ENCODE results near the gene NAA80.
A peak's percentile ranks its signal among the peaks of the same experiment; 100 is the strongest.

Gene NAA80

DNA sequence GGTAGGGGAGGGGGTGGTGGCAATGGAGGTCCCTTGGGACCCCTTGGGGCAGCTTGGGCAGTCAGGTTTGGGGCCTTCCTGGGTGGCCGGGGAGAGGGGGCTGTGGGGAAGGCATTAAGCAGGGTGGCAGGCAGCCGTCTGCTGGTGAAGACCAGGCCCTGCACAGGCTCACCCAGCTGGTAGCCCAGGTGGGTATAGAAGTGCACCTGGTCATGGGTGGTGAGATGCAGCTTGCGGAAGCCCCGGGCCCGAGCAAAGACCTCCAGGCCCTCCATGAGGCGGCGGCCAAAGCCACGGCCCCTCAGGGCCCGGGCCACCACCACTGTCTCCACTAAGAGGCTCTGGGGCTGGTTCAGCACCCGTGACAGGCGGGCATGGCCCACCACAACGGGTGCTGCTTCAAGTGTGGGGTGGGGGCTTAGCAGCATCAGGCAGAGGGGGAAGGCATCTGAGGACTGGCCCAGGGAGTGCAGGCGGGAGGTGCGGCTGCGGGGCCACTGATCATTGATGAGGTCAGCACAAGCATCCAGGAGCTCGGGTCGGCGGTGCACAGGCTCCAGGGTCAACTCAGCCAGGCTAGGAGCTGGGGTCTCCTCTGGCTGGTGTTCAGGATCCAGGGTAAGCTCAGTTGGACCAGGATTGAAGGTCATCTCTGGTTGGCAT lies 2.4 kb downstream of the NAA80 start:
- Histone ChIP-seq H3K4me1 (ENCODE audit: insufficient read depth, low read length) (peaks cover 21% of the 10 kb centered on the region), H3K36me3 (ENCODE audit: insufficient read depth, low read length) (no peaks in the 10 kb centered on the region), H3K27me3 (ENCODE audit: insufficient read depth, low read length) (no peaks in the 10 kb centered on the region), H3K9me3 (ENCODE audit: low read length) (no peaks in the 10 kb centered on the region), H3K4me3 (ENCODE audit: low read length) (no peak overlapping the region), H2AFZ (ENCODE audit: low read depth, low read length) (no peak overlapping the region)

DNA sequence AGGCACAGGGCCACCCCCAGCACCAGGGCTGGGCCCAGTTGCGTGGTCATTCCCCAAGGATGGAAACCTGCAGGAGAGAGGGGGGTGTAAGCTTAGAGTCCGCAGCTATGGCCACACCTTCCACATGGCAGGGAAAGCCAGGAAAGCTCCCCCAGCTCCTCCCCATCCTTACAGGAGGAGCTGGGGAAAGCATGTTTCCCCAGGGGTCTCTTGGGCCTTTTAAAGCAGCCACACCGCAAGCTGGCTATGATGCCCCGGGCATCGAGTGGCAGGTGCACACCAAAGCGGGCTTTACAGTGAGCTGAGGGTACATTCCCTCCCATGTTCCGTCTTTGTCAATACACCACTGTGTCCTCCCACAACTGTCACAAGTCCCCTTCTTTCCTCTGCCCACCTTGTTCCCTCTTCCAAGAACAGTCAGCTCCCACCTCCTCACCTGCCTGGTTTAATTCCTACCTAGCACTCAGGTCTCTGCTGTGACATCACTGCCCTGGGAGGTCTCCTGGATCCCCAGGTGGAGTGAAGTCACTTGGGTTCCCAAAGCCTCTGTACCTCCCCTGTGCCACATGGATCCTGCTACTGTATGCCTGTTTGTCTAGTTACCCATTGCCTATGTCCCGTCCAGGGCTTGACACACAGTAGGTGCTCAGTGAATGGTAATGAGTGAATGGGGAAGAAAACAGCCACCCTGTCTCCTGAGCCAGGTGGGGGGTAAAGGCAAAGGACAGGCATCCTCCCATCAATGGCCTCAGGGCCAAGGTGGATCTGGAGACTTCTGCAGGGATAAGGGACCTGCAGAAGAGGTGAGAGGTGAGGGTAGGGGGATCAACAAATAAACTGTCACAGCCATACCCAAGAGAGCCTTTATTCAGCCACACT lies 3.4 kb downstream of the NAA80 start:
- no peaks in the 10 kb centered on the region for H3K27me3 ChIP-seq (ENCODE audit: insufficient read depth, low read length)
- no peak overlapping the region for H3K4me3 ChIP-seq (ENCODE audit: low read length)
- H2AFZ ChIP-seq (ENCODE audit: low read depth, low read length): no peak overlapping the region
- no peaks in the 10 kb centered on the region for H3K9me3 ChIP-seq (ENCODE audit: low read length)
- peaks cover 30% of the 10 kb centered on the region for H3K4me1 ChIP-seq (ENCODE audit: insufficient read depth, low read length)
- H3K36me3 ChIP-seq (ENCODE audit: insufficient read depth, low read length): no peaks in the 10 kb centered on the region

DNA sequence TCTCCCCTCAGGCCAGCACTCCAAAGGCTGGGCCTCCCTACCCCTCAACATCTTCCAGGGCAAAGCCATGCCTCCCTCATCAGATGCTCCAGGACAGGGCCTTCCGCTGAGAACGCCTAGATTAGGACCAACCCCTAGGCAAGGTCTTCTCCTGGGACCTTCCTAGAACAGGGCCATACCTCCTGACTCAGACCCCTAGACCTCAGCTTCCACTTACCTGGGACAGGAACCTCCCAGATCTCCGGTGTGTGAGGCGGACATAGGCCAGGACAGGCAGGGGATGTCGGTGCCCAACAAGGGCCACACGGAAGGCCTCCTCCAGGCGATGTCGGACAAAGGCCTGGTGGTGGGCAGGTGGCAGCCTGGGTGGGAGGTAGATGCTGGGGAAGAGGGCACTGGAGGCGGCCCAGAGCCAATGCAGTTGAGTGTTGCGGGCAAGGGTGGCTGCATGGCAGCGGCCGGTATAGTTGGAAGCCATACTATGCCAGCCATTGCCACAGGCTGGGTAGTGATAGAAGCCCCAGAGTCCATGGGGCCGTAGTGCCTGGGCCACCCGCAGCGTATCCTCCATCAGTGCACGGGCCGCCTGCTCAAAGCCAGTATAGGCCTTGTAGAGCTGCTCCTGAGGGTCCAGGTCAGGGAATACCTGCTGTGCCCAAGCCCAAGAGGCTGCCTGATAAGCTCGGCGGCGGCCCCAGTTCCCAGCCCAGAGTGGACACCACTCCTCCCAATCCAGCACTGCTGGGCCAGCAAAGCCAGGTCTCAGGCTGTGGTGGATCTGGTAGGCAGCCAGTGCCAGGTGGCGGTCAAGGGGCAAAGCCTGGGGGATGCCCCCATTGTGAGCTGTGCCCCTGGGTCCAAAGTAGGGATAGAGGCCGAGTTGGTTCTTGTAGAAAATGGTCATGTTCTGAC lies 4.5 kb downstream of the NAA80 start:
- Histone ChIP-seq H2AFZ (ENCODE audit: low read depth, low read length) (no peak overlapping the region), H3K9me3 (ENCODE audit: low read length) (no peaks in the 10 kb centered on the region), H3K4me3 (ENCODE audit: low read length) (no peak overlapping the region), H3K27me3 (ENCODE audit: insufficient read depth, low read length) (no peaks in the 10 kb centered on the region), H3K4me1 (ENCODE audit: insufficient read depth, low read length) (peaks cover 23% of the 10 kb centered on the region), H3K36me3 (ENCODE audit: insufficient read depth, low read length) (peaks cover 3% of the 10 kb centered on the region)

DNA sequence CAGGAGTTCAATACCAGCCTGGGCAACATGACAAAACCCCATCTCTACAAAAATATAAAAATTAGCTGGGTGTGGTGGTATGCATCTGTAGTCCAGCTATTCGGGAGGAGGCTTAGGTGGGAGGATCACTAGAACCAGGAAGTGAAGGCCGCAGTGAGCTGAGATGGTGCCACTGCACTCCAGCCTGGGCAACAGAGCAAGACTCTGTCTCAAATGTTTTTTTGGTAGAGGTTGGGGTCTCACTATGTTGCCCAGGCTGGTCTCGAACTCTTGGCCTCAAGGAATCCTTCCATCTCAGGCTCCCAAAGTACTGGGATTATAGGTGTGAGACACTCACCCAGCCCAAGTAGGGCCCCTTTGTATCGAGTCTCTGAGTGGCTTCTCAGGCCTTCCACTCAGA lies 5.1 kb downstream of the NAA80 start:
- H2AFZ ChIP-seq (ENCODE audit: low read depth, low read length): no peak overlapping the region
- H3K4me1 ChIP-seq (ENCODE audit: insufficient read depth, low read length): peaks cover 21% of the 10 kb centered on the region
- H3K4me3 ChIP-seq (ENCODE audit: low read length): no peak overlapping the region
- no peaks in the 10 kb centered on the region for H3K9me3 ChIP-seq (ENCODE audit: low read length)
- H3K36me3 ChIP-seq (ENCODE audit: insufficient read depth, low read length): peaks cover 10% of the 10 kb centered on the region
- no peaks in the 10 kb centered on the region for H3K27me3 ChIP-seq (ENCODE audit: insufficient read depth, low read length)

DNA sequence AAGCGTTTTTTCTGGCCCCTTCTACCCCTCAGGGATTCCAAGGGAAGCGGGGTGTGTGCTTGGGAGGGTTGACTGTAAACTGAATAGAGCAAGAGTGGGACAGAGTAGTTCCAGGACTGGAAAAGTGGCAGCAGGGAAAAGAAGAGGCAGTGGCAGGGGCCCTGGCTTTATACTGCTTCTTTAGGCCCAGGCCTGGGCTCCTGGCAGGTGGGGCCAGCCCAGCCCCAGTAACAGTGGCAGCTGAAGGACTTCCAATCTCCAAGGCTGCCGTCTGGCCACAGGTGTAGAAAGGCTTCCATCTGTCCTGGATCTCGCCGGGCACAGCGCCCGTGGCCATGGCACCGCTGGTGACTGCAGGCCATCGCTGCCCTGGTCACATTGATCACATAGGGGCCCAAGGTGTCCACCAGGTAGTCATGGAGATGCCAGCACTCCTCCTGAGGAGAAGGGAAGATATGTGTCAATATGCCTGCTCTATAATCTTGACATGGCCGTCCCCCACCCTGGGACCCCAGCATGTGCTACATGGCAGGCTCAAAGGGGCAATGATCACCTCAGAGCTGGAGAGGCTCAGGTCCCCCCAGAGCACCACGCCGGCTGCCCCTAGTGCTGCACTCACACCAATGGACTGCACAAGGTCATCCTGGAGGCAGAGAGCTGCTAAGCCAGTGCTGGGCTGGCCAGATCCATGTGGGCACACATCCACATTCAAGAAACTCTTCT lies 6.0 kb downstream of the NAA80 start:
- Histone ChIP-seq H3K27me3 (ENCODE audit: insufficient read depth, low read length) (no peaks in the 10 kb centered on the region), H3K4me1 (ENCODE audit: insufficient read depth, low read length) (peaks cover 18% of the 10 kb centered on the region), H3K36me3 (ENCODE audit: insufficient read depth, low read length) (peaks cover 18% of the 10 kb centered on the region), H3K4me3 (ENCODE audit: low read length) (peak overlapping the region; percentile 51), H3K9me3 (ENCODE audit: low read length) (no peaks in the 10 kb centered on the region), H2AFZ (ENCODE audit: low read depth, low read length) (no peak overlapping the region)

DNA sequence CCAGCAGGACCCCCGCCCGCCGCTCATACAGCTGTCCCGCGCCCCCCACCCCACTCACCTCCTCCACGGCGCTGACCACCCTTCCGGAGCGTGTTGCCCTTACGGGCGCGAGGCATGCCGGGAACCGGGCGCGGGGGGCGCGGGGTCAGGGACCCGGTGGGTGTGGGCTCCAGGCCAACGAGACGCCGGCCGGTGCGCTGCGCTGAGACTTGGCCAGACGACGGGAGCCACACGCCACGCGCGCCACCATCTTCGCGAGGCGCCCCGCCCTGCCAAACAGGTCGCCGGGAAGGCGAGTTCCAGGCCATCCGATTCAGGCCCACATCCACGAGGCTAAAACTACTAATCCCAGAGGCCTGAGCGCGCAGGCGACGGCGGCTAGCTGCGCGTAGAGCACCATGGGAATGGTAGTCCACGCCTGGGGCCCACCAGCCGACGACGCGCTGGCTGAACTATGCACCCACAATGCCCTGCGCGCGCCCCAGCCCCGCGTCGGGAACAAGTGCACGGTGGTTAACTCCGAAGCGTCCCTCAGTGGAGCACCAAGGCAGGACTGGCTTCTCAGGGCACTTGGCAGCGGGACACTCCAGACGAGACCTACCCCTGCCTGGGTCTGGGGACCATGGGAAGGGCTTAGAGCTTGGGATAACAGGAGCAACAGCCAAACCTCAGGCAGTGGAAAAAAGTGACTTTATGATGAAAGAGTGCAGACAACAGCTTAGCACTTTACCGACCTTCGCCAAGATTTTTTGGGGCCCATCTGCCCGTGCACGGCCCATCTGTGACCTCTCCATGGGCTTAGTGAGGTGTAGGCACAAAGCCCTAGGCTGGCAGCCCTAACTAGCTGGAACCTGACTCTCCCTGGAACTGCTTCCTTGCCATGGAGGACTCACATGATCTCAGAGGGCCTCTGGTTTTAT lies 6.8 kb downstream of the NAA80 start, which contains the start of gene IFRD2:
Gene IFRD2 (minus strand): TSS at position 271 of the 920 bp plus-strand sequence. CDS start 155 bp downstream, at position 116.
- Histone ChIP-seq H2AFZ (ENCODE audit: low read depth, low read length) (no peak within 1 kb of the TSS), H3K4me1 (ENCODE audit: insufficient read depth, low read length) (peaks cover 16% of the 10 kb centered on the region)

DNA sequence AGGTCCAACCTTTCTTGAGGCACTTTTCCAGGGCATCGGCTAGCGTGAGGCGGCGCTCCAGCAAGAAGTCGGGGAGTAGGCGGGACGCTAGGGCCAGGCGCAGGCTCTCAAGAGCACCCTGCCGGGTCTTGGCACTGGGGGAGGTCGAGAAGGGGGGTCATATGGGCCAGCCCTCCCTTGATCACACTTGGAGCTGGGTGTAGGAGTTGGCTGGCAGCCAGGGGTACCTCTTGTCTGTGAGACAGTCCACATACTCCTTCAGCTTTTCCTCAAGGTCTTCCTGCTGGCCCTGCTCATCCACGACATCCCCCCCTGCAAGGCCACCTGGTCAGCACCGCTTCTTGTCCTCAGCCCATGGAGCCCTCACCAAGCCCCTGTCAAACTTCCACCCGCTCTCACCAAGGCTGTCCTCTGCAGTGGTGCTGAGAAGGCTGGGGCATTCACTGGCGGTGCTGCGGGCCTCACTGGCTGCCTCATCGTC lies 9.0 kb downstream of the NAA80 start:
- Histone ChIP-seq H3K4me3 (ENCODE audit: low read length) (no peak overlapping the region), H2AFZ (ENCODE audit: low read depth, low read length) (no peak overlapping the region), H3K4me1 (ENCODE audit: insufficient read depth, low read length) (peaks cover 16% of the 10 kb centered on the region), H3K9me3 (ENCODE audit: low read length) (no peaks in the 10 kb centered on the region), H3K27me3 (ENCODE audit: insufficient read depth, low read length) (no peaks in the 10 kb centered on the region), H3K36me3 (ENCODE audit: insufficient read depth, low read length) (peaks cover 32% of the 10 kb centered on the region)

More for the DNA sequence above, 6.8 kb downstream of the NAA80 start, which contains the start of gene IFRD2:
- peaks cover 25% of the 10 kb centered on the region for H3K36me3 ChIP-seq (ENCODE audit: insufficient read depth, low read length)
- peak within 1 kb of the TSS; percentile 93 for H3K4me3 ChIP-seq (ENCODE audit: low read length)
- no peaks in the 10 kb centered on the region for H3K27me3 ChIP-seq (ENCODE audit: insufficient read depth, low read length)
- no peaks in the 10 kb centered on the region for H3K9me3 ChIP-seq (ENCODE audit: low read length)

DNA sequence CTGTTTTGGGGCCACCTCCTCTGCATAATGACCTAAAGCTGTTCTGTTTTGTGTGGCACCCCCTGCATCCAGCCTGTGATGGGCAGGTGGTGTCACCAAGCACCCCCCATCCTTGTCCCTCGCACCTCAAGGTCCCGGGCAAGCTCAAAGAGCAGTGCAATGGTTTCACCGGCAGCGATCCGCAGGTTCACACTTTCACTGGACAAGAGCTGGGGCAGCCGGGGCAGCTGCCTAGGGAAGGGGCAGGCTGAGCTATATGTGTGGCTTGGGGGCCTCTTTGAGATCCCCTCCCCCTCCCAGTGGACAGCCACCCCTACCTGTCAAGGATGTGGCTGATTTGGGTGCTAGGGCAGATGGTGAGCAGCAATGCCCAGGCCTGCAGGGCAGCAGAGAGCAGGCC lies 10.1 kb downstream of the NAA80 start:
- H3K36me3 ChIP-seq (ENCODE audit: insufficient read depth, low read length): peaks cover 32% of the 10 kb centered on the region
- H3K9me3 ChIP-seq (ENCODE audit: low read length): no peaks in the 10 kb centered on the region
- no peaks in the 10 kb centered on the region for H3K27me3 ChIP-seq (ENCODE audit: insufficient read depth, low read length)
- H3K4me3 ChIP-seq (ENCODE audit: low read length): no peak overlapping the region
- H2AFZ ChIP-seq (ENCODE audit: low read depth, low read length): no peak overlapping the region
- H3K4me1 ChIP-seq (ENCODE audit: insufficient read depth, low read length): peaks cover 16% of the 10 kb centered on the region

DNA sequence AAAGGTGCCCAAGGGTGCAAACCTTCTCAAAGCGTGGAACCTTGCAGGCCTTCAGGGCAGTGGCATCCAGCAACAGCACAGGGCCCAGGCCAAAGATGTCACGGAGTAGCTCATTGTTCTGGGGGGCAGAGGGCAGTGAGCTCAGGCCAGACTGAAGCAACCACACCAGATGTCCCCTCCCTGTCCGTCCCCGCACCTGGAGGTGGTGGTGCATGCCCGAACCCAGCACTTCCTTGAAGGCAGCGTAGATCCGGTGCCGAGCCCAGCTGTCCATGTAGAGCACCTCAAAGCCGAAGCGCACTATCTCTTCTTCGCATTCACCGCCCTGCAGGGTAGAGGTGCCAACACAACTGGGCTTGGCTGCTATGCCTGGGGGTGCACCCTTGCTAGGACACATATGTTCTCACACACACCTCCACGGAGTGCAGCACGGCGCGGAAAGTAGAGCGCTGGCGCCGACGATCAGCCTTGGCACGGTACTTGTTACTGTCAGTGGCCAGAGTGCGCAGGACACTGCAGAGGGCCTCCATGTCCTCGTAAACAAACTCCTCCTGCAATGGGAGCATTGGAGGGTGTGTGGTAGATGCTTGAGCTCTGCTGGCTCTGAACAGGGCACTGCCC lies 10.7 kb downstream of the NAA80 start:
- no peak overlapping the region for H2AFZ ChIP-seq (ENCODE audit: low read depth, low read length)
- no peak overlapping the region for H3K4me3 ChIP-seq (ENCODE audit: low read length)
- H3K9me3 ChIP-seq (ENCODE audit: low read length): no peaks in the 10 kb centered on the region
- H3K27me3 ChIP-seq (ENCODE audit: insufficient read depth, low read length): no peaks in the 10 kb centered on the region
- peaks cover 16% of the 10 kb centered on the region for H3K4me1 ChIP-seq (ENCODE audit: insufficient read depth, low read length)
- H3K36me3 ChIP-seq (ENCODE audit: insufficient read depth, low read length): peaks cover 32% of the 10 kb centered on the region

DNA sequence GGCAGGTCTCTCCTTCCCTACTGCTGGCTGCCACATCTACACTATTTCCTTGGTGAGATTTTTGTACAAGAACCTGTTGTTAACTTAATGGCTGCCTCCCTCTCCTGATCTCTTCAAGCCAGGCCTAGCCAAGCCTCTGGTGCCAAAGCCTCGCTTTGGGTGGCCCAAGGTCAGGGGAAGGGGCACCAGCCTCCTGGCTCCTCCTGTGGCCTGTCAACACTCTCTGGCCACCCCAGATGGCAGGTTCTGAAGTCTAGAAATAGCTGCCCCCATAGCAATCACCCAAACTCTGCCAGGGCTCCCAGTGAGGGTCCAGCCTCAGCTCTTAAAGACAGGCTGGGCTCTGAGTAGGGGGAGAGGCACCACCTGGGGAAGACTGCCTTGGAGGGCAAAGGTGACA lies 11.9 kb downstream of the NAA80 start:
- H3K4me3 ChIP-seq (ENCODE audit: low read length): no peak overlapping the region
- H3K36me3 ChIP-seq (ENCODE audit: insufficient read depth, low read length): peaks cover 32% of the 10 kb centered on the region
- H3K4me1 ChIP-seq (ENCODE audit: insufficient read depth, low read length): peaks cover 9% of the 10 kb centered on the region

More for the DNA sequence above, 11.9 kb downstream of the NAA80 start:
- H2AFZ ChIP-seq (ENCODE audit: low read depth, low read length): no peak overlapping the region
- H3K9me3 ChIP-seq (ENCODE audit: low read length): no peaks in the 10 kb centered on the region
- no peaks in the 10 kb centered on the region for H3K27me3 ChIP-seq (ENCODE audit: insufficient read depth, low read length)
